CD4-positive, alpha-beta T cell treated with Interleukin-17A for 4 hours (primary cell): ENCODE data around the gene ABCA10.
"Not testable (repeated sequence)": the region's sequence is repeated elsewhere in the genome, so short reads cannot be mapped to it uniquely, and the experiment has no call there.

Source experiments
- DNase-seq: peaks from one replicate; pipeline ENCODE4 v3.0.0-alpha.2; 2020; ENCODE audit warnings: mixed read lengths

Gene ABCA10

GRCh38 chr17:69228576-69228975, at the start of gene ABCA10:
ABCA10 (minus strand) TSS chr17:69228824; CDS start chr17:69225358, 3,466 bp downstream.
- DNase-seq: no peak

GRCh38 chr17:69276279-69276678, 47.7 kb upstream of the ABCA10 start:
- not testable (repeated sequence) for DNase-seq

GRCh38 chr17:69275751-69276150, 47.1 kb upstream of the ABCA10 start:
- DNase-seq: no peak

GRCh38 chr17:69271023-69271422, 42.4 kb upstream of the ABCA10 start:
- DNase-seq: no peak

GRCh38 chr17:69269131-69269998, 40.7 kb upstream of the ABCA10 start:
- no peak for DNase-seq

GRCh38 chr17:69268543-69269014, 40.0 kb upstream of the ABCA10 start:
- no peak for DNase-seq

GRCh38 chr17:69267219-69267618, 38.6 kb upstream of the ABCA10 start:
- DNase-seq: no peak

- DNase-seq: no peak
These were observed 37.2 kb upstream of the ABCA10 start for GRCh38 chr17:69265873-69266272.

- no peak for DNase-seq
These were observed 25.6 kb upstream of the ABCA10 start for GRCh38 chr17:69254187-69254586.

GRCh38 chr17:69250641-69251040, 22.0 kb upstream of the ABCA10 start:
- no peak for DNase-seq

- DNase-seq: no peak
These were observed 18.2 kb upstream of the ABCA10 start for GRCh38 chr17:69246726-69247375.

GRCh38 chr17:69246202-69246601, 17.6 kb upstream of the ABCA10 start:
- no peak for DNase-seq

- no peak for DNase-seq
These were observed 17.0 kb upstream of the ABCA10 start for GRCh38 chr17:69245617-69246016.

- DNase-seq: no peak
These were observed 11.3 kb upstream of the ABCA10 start for GRCh38 chr17:69239611-69240600.

- DNase-seq: no peak
These were observed 8.3 kb upstream of the ABCA10 start for GRCh38 chr17:69236946-69237345.

GRCh38 chr17:69236464-69236863, 7.8 kb upstream of the ABCA10 start:
- no peak for DNase-seq

GRCh38 chr17:69235338-69236058, 6.9 kb upstream of the ABCA10 start:
- DNase-seq: peak; percentile 55

- no peak for DNase-seq
These were observed 4.0 kb upstream of the ABCA10 start for GRCh38 chr17:69232650-69233049.

- no peak for DNase-seq
These were observed 2.9 kb upstream of the ABCA10 start for GRCh38 chr17:69231521-69231920.

GRCh38 chr17:69230939-69231338, 2.3 kb upstream of the ABCA10 start:
- DNase-seq: no peak

- DNase-seq: no peak
These were observed 606 bp downstream of the ABCA10 start for GRCh38 chr17:69228018-69228417.

GRCh38 chr17:69227541-69227940, 1.1 kb downstream of the ABCA10 start:
- DNase-seq: no peak
